Articular chondrocyte of knee joint (primary cell): ENCODE results near the gene KRT222. TPM values are rescaled to one million over a fixed set of nuclear protein-coding genes. Genes with fewer than 3 reads are reported as not detected.

ENCODE experiments used
- total RNA-seq: library from RNA; depleted of rRNA; stranded (reverse); fragments of >200 nt; gene quantifications from 2 replicates; pipeline ENCODE4 v1.2.3, GENCODE V29; 2012

Gene KRT222
- total RNA-seq: not detected in 2 replicates

GRCh38 chr17:40664582-40665333, at the start of gene KRT222:
KRT222 (minus strand) TSS chr17:40665177; CDS start chr17:40665099, 78 bp downstream.

GRCh38 chr17:40703652-40704051, 38.7 kb upstream of the KRT222 start, which contains the start of gene KRT24:
KRT24 (minus strand) TSS chr17:40703752; CDS start chr17:40703693, 59 bp downstream.

DNA sequence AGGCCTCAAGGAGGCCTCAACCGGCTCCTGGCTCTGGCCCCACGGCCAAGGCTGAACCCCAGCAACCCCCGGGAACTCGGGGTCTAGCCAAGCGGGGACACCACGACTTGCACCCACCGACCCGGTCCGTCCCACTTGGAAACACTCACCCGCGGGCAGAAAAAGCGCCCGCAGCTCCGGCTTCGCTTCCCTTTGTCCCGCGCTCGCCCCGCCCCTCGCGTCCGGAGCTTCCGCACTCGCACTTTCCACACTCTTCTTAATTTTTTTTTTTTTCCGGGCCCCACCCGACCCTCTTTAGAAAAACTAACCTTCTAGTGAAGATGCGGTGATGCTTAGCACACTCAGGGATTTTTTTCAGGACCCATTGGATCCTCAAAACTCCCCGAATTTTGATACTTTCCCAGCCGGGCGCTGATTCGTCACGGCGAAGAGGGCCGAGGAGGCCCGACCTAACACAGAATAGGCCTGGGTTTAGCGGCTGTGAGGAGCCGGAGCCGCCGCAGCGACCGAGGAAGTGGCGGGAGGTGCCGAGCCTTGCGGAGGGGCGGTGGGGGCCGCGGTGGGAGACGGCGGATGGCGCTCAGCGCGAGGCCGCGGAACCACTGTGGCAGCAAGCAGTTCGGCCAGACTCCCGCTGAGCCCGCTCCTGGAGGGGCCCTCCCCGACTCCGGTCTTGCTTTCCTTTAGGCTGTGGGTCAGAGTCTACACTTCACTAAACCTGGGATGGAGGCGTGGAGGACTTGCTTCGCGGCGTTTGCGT, 17.2 kb downstream of the KRT222 start, which contains the start of gene SMARCE1:
SMARCE1 (minus strand) TSS at position 195 of the 760 bp plus-strand sequence. CDS start 2,016 bp downstream, outside the sequence.

Other genes starting within 250 kb of the KRT222 start
- 74.2 and 92.2 TPM in 2 replicates for gene TOP2A, start 247.3 kb downstream of the KRT222 start, total RNA-seq
- 1,032 and 1,209 TPM in 2 replicates for gene IGFBP4, start 221.7 kb downstream of the KRT222 start, total RNA-seq
- gene TNS4, start 163.6 kb downstream of the KRT222 start, total RNA-seq: 0.26 and 0.65 TPM in 2 replicates
- gene CCR7, start 99.7 kb downstream of the KRT222 start, total RNA-seq: 0.11 TPM in 1 of 2 replicates, not detected in the other
- gene SMARCE1, start 17.4 kb downstream of the KRT222 start, total RNA-seq: 135 and 139 TPM in 2 replicates
- gene KRT24, start 38.6 kb upstream of the KRT222 start, total RNA-seq: not detected in 2 replicates
- gene KRT25, start 90.2 kb upstream of the KRT222 start, total RNA-seq: not detected in 2 replicates
- gene KRT26, start 107.0 kb upstream of the KRT222 start, total RNA-seq: not detected in 2 replicates
- gene KRT27, start 117.4 kb upstream of the KRT222 start, total RNA-seq: not detected in 2 replicates
- not detected in 2 replicates for gene KRT28, start 134.8 kb upstream of the KRT222 start, total RNA-seq
- gene KRT10, start 157.4 kb upstream of the KRT222 start, total RNA-seq: 7.1 and 7.6 TPM in 2 replicates
- gene KRT12, start 202.0 kb upstream of the KRT222 start, total RNA-seq: not detected in 2 replicates
- not detected in 2 replicates for gene KRT20, start 220.1 kb upstream of the KRT222 start, total RNA-seq